ENCODE data around the gene SYK. TPM values are rescaled to one million over a fixed set of nuclear protein-coding genes. Genes with fewer than 3 reads are reported as not detected.

Gene SYK
- total RNA-seq, 1 donor from 2014 or later = not detected

- TF ChIP-seq EZH2phosphoT487 (IDR thresholded peaks at IDR 0.05) = no peak
- no peak for TF ChIP-seq EZH2 (IDR thresholded peaks at IDR 0.05)
- TF ChIP-seq, protein P1, sequence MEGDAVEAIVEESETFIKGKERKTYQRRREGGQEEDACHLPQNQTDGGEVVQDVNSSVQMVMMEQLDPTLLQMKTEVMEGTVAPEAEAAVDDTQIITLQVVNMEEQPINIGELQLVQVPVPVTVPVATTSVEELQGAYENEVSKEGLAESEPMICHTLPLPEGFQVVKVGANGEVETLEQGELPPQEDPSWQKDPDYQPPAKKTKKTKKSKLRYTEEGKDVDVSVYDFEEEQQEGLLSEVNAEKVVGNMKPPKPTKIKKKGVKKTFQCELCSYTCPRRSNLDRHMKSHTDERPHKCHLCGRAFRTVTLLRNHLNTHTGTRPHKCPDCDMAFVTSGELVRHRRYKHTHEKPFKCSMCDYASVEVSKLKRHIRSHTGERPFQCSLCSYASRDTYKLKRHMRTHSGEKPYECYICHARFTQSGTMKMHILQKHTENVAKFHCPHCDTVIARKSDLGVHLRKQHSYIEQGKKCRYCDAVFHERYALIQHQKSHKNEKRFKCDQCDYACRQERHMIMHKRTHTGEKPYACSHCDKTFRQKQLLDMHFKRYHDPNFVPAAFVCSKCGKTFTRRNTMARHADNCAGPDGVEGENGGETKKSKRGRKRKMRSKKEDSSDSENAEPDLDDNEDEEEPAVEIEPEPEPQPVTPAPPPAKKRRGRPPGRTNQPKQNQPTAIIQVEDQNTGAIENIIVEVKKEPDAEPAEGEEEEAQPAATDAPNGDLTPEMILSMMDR (IDR thresholded peaks at IDR 0.05) = no peak
- H3K4me3 Mint-ChIP-seq = no peak overlapping the region
These were observed 20.1 kb downstream of the SYK start for GRCh38 chr9:90821697-90822096.

DNA sequence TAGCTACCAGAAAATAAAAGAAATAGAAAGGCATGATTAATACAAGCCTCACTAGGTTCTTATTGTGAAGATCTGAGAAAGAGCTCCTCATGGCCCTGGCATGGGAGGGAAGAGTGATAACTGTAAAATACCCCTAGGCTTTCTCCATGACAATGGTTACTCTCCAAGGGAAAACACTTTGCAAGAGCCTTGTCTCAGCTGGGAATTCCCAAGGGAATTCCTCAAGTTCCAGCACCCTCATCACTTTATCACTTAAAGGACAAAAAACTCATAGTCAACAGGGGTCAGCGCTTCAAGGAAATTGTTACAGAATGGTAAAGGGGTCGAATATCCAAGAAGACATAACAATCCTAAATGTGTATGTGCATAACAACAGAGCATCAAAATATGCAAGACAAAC lies 21.2 kb downstream of the SYK start:
- H3K27me3 ChIP-seq = peaks cover 9% of the 10 kb centered on the region
- H3K4me1 Mint-ChIP-seq = no peaks in the 10 kb centered on the region
- H3K79me2 ChIP-seq (ENCODE audit: low read depth) = no peaks in the 10 kb centered on the region
- no peak overlapping the region for H3K4me2 ChIP-seq
- H3K4me3 Mint-ChIP-seq = no peak overlapping the region
- TF ChIP-seq EZH2phosphoT487 (IDR thresholded peaks at IDR 0.05) = no peak
- TF ChIP-seq EZH2 (IDR thresholded peaks at IDR 0.05) = no peak
- TF ChIP-seq, protein P1 (IDR thresholded peaks at IDR 0.05) = no peak
- no peaks in the 10 kb centered on the region for H4K20me1 ChIP-seq (ENCODE audit: low read depth)
- H3K36me3 Mint-ChIP-seq = no peaks in the 10 kb centered on the region
- H3K27ac Mint-ChIP-seq = no peak overlapping the region
- no peak overlapping the region for H2AFZ ChIP-seq (replicated peaks)
- no peak overlapping the region for H3K27ac ChIP-seq
- H3K4me1 ChIP-seq = no peaks in the 10 kb centered on the region
- H3F3A ChIP-seq (ENCODE audit: low read depth) = no peaks in the 10 kb centered on the region
- peaks cover 4% of the 10 kb centered on the region for H3K9me3 ChIP-seq (ENCODE audit: low read depth)
- peaks cover 3% of the 10 kb centered on the region for H3K9me3 Mint-ChIP-seq
- peaks cover 2% of the 10 kb centered on the region for H3K27me3 Mint-ChIP-seq (ENCODE audit: insufficient read depth, low read depth)
- H3K4me3 ChIP-seq = no peak overlapping the region
- H3K36me3 ChIP-seq = no peaks in the 10 kb centered on the region
- no peak for DNase-seq (ENCODE audit: low spot score)
- H3K9ac ChIP-seq = no peak overlapping the region

More at GRCh38 chr9:90821697-90822096, 20.1 kb downstream of the SYK start:
- Mint-ChIP-seq H3K36me3 (no peaks in the 10 kb centered on the region), H3K4me1 (no peaks in the 10 kb centered on the region), H3K27me3 (ENCODE audit: insufficient read depth, low read depth) (peaks cover 2% of the 10 kb centered on the region), H3K27ac (no peak overlapping the region), H3K9me3 (peaks cover 3% of the 10 kb centered on the region)
- no peak overlapping the region for H2AFZ ChIP-seq (replicated peaks)
- H3K9ac ChIP-seq = no peak overlapping the region
- no peaks in the 10 kb centered on the region for H3K79me2 ChIP-seq (ENCODE audit: low read depth)
- H3K27ac ChIP-seq = no peak overlapping the region
- H4K20me1 ChIP-seq (ENCODE audit: low read depth) = no peaks in the 10 kb centered on the region
- H3K4me3 ChIP-seq = no peak overlapping the region
- H3K9me3 ChIP-seq (ENCODE audit: low read depth) = peaks cover 4% of the 10 kb centered on the region
- no peak overlapping the region for H3K4me2 ChIP-seq
- no peak for DNase-seq (ENCODE audit: low spot score)
- H3K27me3 ChIP-seq = peaks cover 21% of the 10 kb centered on the region
- no peaks in the 10 kb centered on the region for H3K4me1 ChIP-seq
- H3K36me3 ChIP-seq = no peaks in the 10 kb centered on the region
- no peaks in the 10 kb centered on the region for H3F3A ChIP-seq (ENCODE audit: low read depth)

- DNase-seq (ENCODE audit: low spot score) = no peak
- H4K20me1 ChIP-seq (ENCODE audit: low read depth) = no peaks in the 10 kb centered on the region
- H3K9me3 Mint-ChIP-seq = peaks cover 3% of the 10 kb centered on the region
- no peak overlapping the region for H3K4me2 ChIP-seq
- H3K9me3 ChIP-seq (ENCODE audit: low read depth) = peaks cover 4% of the 10 kb centered on the region
- H3K27me3 ChIP-seq = no peaks in the 10 kb centered on the region
- H3K4me1 Mint-ChIP-seq = no peaks in the 10 kb centered on the region
- H3K9ac ChIP-seq = no peak overlapping the region
- H3K27me3 Mint-ChIP-seq (ENCODE audit: insufficient read depth, low read depth) = peaks cover 3% of the 10 kb centered on the region
- no peak overlapping the region for H3K27ac ChIP-seq
- no peaks in the 10 kb centered on the region for H3F3A ChIP-seq (ENCODE audit: low read depth)
- no peaks in the 10 kb centered on the region for H3K4me1 ChIP-seq
- no peaks in the 10 kb centered on the region for H3K79me2 ChIP-seq (ENCODE audit: low read depth)
- no peak for TF ChIP-seq EZH2phosphoT487 (IDR thresholded peaks at IDR 0.05)
- TF ChIP-seq, protein P1 (IDR thresholded peaks at IDR 0.05) = no peak
- TF ChIP-seq EZH2 (IDR thresholded peaks at IDR 0.05) = no peak
- no peak overlapping the region for H2AFZ ChIP-seq (replicated peaks)
- H3K27ac Mint-ChIP-seq = no peak overlapping the region
- no peak overlapping the region for H3K4me3 Mint-ChIP-seq
- no peaks in the 10 kb centered on the region for H3K36me3 Mint-ChIP-seq
- no peaks in the 10 kb centered on the region for H3K36me3 ChIP-seq
- H3K4me3 ChIP-seq = no peak overlapping the region
These were observed 24.0 kb downstream of the SYK start for GRCh38 chr9:90825586-90825985.
